Measurements from ENCODE around the gene TPCN2.

The TPCN2 gene

GRCh38 chr11:69079661-69080256 is 31.0 kb downstream of the TPCN2 start:
- no peak for DNase-seq (ENCODE audit: low read depth)
- H3K4me3 ChIP-seq (ENCODE audit: control insufficient read depth, low read depth, low read length), result no peak overlapping the region
- TF ChIP-seq CTCF (IDR thresholded peaks at IDR 0.05; ENCODE audit: control insufficient read depth, insufficient read depth, low read depth, low read length, missing control alignments), result no peak

- no peak overlapping the region for H3K4me3 ChIP-seq (ENCODE audit: control insufficient read depth, low read depth, low read length)
- no peak for TF ChIP-seq CTCF (IDR thresholded peaks at IDR 0.05; ENCODE audit: control insufficient read depth, insufficient read depth, low read depth, low read length, missing control alignments)
- DNase-seq (ENCODE audit: low read depth), result no peak
Measured at GRCh38 chr11:69080257-69080995, 31.7 kb downstream of the TPCN2 start.

GRCh38 chr11:69081180-69081579 is 32.4 kb downstream of the TPCN2 start:
- H3K4me3 ChIP-seq (ENCODE audit: control insufficient read depth, low read depth, low read length), result no peak overlapping the region
- DNase-seq (ENCODE audit: low read depth), result no peak
- TF ChIP-seq CTCF (IDR thresholded peaks at IDR 0.05; ENCODE audit: control insufficient read depth, insufficient read depth, low read depth, low read length, missing control alignments), result no peak

GRCh38 chr11:69083531-69084247 is 35.0 kb downstream of the TPCN2 start:
- no peak for DNase-seq (ENCODE audit: low read depth)
- H3K4me3 ChIP-seq (ENCODE audit: control insufficient read depth, low read depth, low read length), result no peak overlapping the region
- TF ChIP-seq CTCF (IDR thresholded peaks at IDR 0.05; ENCODE audit: control insufficient read depth, insufficient read depth, low read depth, low read length, missing control alignments), result no peak

- no peak for DNase-seq (ENCODE audit: low read depth)
- no peak overlapping the region for H3K4me3 ChIP-seq (ENCODE audit: control insufficient read depth, low read depth, low read length)
- no peak for TF ChIP-seq CTCF (IDR thresholded peaks at IDR 0.05; ENCODE audit: control insufficient read depth, insufficient read depth, low read depth, low read length, missing control alignments)
Measured at GRCh38 chr11:69084371-69084770, 35.6 kb downstream of the TPCN2 start.

- H3K4me3 ChIP-seq (ENCODE audit: control insufficient read depth, low read depth, low read length), result no peak overlapping the region
- no peak for TF ChIP-seq CTCF (IDR thresholded peaks at IDR 0.05; ENCODE audit: control insufficient read depth, insufficient read depth, low read depth, low read length, missing control alignments)
- no peak for DNase-seq (ENCODE audit: low read depth)
Measured at GRCh38 chr11:69085490-69086095, 36.9 kb downstream of the TPCN2 start.
